ENCODE measurements around the gene SH3BGRL. TPM values are rescaled to one million over a fixed set of nuclear protein-coding genes. Genes with fewer than 3 reads are reported as not detected.
"Not testable (repeated sequence)": the region's sequence is repeated elsewhere in the genome, so short reads cannot be mapped to it uniquely, and the experiment has no call there.

The SH3BGRL gene
- total RNA-seq, 4 donors from 2014 or later = 11.2 to 26.0 (median 15.0) TPM

DNA sequence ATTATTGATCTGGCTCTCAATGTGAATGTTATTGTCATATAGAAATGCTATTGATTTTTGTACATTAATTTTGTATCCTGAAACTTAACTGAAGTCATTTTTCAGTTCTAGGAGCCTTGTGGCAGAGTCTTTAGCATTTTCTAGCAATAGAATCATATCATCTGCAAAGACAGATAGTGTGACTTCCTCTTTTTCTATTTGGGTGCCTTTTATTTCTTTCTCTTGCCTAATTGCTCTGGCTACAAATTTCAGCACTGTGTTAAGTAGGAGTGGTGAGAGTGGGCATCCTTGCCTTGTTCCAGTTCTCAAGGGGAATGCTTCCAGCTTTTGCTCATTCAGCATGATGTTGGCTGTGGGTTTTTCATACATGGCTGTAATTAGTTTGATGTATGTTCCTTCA is 102.7 kb downstream of the SH3BGRL start:
- H3K27me3 ChIP-seq = no peaks in the 10 kb centered on the region
- DNase-seq (no peak), ATAC-seq (no peak)
- intact Hi-C loops (cut with DNase I; ENCODE audit: low total_unique reads) (no loop called here), in situ Hi-C loops (cut with MboI; ENCODE audit: low sequenced_read_pairs in 4 of 4) (no loop called here)
- H3K9me3 ChIP-seq = no peaks in the 10 kb centered on the region
- H3K27ac ChIP-seq = no peak overlapping the region
- no peak overlapping the region for H3K4me3 ChIP-seq
- no peaks in the 10 kb centered on the region for H3K36me3 ChIP-seq
- H3K4me1 ChIP-seq = no peaks in the 10 kb centered on the region
- TF ChIP-seq POLR2A (IDR thresholded peaks at IDR 0.05) = no peak
- TF ChIP-seq, protein P1, sequence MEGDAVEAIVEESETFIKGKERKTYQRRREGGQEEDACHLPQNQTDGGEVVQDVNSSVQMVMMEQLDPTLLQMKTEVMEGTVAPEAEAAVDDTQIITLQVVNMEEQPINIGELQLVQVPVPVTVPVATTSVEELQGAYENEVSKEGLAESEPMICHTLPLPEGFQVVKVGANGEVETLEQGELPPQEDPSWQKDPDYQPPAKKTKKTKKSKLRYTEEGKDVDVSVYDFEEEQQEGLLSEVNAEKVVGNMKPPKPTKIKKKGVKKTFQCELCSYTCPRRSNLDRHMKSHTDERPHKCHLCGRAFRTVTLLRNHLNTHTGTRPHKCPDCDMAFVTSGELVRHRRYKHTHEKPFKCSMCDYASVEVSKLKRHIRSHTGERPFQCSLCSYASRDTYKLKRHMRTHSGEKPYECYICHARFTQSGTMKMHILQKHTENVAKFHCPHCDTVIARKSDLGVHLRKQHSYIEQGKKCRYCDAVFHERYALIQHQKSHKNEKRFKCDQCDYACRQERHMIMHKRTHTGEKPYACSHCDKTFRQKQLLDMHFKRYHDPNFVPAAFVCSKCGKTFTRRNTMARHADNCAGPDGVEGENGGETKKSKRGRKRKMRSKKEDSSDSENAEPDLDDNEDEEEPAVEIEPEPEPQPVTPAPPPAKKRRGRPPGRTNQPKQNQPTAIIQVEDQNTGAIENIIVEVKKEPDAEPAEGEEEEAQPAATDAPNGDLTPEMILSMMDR (IDR thresholded peaks at IDR 0.05 in 4 of 5, conservative IDR thresholded peaks at IDR 0.05 in 1 of 5) = no peak

DNA sequence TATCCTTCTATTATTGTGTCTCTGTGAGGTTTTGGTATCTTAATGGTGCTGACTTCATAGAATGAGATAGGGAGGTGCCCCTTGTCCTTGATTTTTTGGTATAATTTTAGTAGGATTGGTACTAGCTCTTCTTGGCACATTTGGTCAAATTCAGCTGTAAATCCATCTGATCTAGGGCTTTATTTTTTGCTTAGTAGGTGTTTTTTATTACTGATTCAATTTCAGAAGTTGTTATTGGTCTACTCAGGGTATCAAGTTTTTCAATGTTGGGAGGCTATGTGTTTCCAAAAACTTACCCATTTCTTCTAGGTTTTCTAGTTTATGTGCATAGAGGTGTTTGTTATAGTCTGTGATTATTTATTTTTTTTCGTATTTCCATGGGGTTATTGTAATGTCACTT is 103.3 kb downstream of the SH3BGRL start:
- no peak overlapping the region for H3K4me3 ChIP-seq
- TF ChIP-seq, protein P1 (IDR thresholded peaks at IDR 0.05 in 4 of 5, conservative IDR thresholded peaks at IDR 0.05 in 1 of 5) = no peak
- no peak for TF ChIP-seq POLR2A (IDR thresholded peaks at IDR 0.05)
- DNase-seq (no peak), ATAC-seq (no peak)
- intact Hi-C loops (cut with DNase I; ENCODE audit: low total_unique reads) = no loop called here
- no peaks in the 10 kb centered on the region for H3K36me3 ChIP-seq
- no peaks in the 10 kb centered on the region for H3K27me3 ChIP-seq
- in situ Hi-C loops (cut with MboI; ENCODE audit: low sequenced_read_pairs in 4 of 4) = no loop called here
- no peak overlapping the region for H3K27ac ChIP-seq
- no peaks in the 10 kb centered on the region for H3K4me1 ChIP-seq
- no peaks in the 10 kb centered on the region for H3K9me3 ChIP-seq

DNA sequence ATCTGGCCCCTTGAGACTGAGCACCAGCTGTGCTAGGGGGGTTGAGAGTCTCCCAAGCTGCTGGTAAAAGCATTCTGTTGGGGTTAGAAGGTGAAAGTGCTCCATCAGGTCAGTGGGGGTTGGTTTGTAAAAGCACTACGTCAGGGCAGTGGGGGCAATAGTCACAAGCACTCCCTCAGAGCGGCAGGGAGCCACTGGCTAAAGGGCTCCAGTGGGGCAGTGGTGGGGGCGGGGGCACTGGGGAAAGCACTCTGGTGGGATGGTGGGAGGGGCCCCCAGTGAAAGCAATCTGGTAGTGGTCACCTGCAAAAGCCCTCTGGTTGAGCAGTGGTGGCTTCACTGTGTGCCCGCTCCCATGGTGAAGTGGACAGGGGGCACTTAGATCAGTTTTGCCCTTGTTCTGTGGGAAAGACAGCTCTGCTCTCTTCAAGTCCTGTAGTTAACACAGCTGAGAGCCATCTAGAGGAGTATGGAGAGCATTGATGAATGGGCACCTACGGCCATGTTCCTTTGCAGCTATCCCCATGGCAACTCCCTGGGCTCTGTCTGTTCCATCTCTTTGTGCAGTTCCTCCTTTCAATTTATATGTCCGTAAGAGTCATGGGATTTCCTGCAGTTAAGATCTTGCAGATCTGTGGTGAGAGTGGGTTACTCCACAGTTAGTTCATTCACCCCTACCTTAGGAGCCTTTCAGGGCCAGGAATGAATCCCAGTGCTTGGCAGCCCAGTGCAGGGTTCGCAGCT is 106.4 kb downstream of the SH3BGRL start:
- DNase-seq (no peak), ATAC-seq (no peak)
- in situ Hi-C loops (cut with MboI; ENCODE audit: low sequenced_read_pairs in 4 of 4) (no loop called here), intact Hi-C loops (cut with DNase I; ENCODE audit: low total_unique reads) (no loop called here)
- TF ChIP-seq POLR2A (IDR thresholded peaks at IDR 0.05) = no peak
- TF ChIP-seq, protein P1 (IDR thresholded peaks at IDR 0.05 in 4 of 5, conservative IDR thresholded peaks at IDR 0.05 in 1 of 5) = no peak
- Histone ChIP-seq H3K36me3 (no peaks in the 10 kb centered on the region), H3K27me3 (no peaks in the 10 kb centered on the region), H3K4me1 (no peaks in the 10 kb centered on the region), H3K4me3 (no peak overlapping the region), H3K27ac (no peak overlapping the region), H3K9me3 (no peaks in the 10 kb centered on the region)

DNA sequence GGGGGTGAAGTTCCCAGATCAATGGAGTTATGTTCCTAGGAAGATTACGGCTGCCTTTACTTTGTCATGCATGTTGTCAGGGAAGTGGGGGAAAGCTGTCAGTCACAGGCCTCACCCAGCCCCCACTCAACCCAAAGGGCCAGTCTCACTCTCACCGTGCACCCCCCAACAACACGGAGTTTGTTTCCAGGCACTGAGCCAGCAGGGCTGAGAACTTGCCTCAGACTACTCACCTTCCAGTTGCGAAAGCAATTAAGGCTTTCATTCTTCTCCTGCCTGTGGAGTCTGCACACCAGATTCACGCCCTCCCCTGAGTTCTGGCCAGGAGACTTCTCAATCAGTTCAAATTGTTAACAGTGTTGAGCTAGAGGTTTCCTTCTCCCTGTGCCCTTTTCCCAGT is 114.3 kb downstream of the SH3BGRL start:
- Histone ChIP-seq H3K36me3 (no peaks in the 10 kb centered on the region), H3K27ac (no peak overlapping the region), H3K27me3 (no peaks in the 10 kb centered on the region), H3K4me3 (no peak overlapping the region), H3K9me3 (no peaks in the 10 kb centered on the region), H3K4me1 (no peaks in the 10 kb centered on the region)
- TF ChIP-seq POLR2A (IDR thresholded peaks at IDR 0.05) = no peak
- TF ChIP-seq, protein P1 (IDR thresholded peaks at IDR 0.05 in 4 of 5, conservative IDR thresholded peaks at IDR 0.05 in 1 of 5) = no peak
- in situ Hi-C loops (cut with MboI; ENCODE audit: low sequenced_read_pairs in 4 of 4) (no loop called here), intact Hi-C loops (cut with DNase I; ENCODE audit: low total_unique reads) (no loop called here)
- DNase-seq (no peak), ATAC-seq (no peak)

DNA sequence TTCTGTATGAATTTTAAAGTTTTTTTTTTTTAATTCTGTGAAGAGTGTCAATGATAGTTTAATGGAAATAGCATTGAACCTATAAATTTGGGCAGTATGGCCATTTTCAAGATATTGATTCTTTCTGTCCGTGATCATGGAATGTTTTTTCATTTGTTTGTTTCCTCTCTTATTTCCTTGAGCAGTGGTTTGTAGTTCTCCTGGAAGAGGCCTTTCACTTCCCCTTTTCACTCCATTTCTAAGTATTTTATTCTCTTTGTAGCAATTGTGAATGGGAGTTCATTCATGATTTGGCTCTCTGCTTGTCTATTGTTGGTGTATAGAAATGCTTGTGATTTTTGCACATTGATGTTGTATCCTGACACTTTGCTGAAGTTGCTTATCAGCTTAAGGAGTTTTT is 129.8 kb downstream of the SH3BGRL start:
- H3K9me3 ChIP-seq; intact Hi-C loops (cut with DNase I; ENCODE audit: low total_unique reads); ATAC-seq; H3K4me1 ChIP-seq; H3K27ac ChIP-seq; H3K36me3 ChIP-seq; H3K27me3 ChIP-seq; in situ Hi-C loops (cut with MboI; ENCODE audit: low sequenced_read_pairs in 4 of 4); H3K4me3 ChIP-seq; DNase-seq: not testable (repeated sequence)
